Measurements from ENCODE around the gene HOXB3. TPM values are rescaled to one million over a fixed set of nuclear protein-coding genes. Genes with fewer than 3 reads are reported as not detected.
A peak's percentile ranks its signal among the peaks of the same experiment; 100 is the strongest.

Gene HOXB3
- total RNA-seq, 4 donors from 2014 or later: 37.0 to 89.3 (median 65.4) TPM

- Histone ChIP-seq H3K27ac (no peak overlapping the region), H3K9me3 (no peaks in the 10 kb centered on the region), H3K36me3 (no peaks in the 10 kb centered on the region), H3K4me3 (no peak overlapping the region), H3K27me3 (no peaks in the 10 kb centered on the region), H3K4me1 (peaks cover 0 to 9% (median 2%) of the 10 kb centered on the region in 4 donors)
- DNase-seq: no peak
- TF ChIP-seq POLR2A (IDR thresholded peaks at IDR 0.05) (no peak), CTCF (IDR thresholded peaks at IDR 0.05) (no peak)
Measured at GRCh38 chr17:48502901-48503300, 87.1 kb downstream of the HOXB3 start.

- Histone ChIP-seq H3K4me1 (peaks cover 0 to 9% (median 2%) of the 10 kb centered on the region in 4 donors), H3K4me3 (no peak overlapping the region), H3K27ac (no peak overlapping the region), H3K27me3 (no peaks in the 10 kb centered on the region), H3K9me3 (no peaks in the 10 kb centered on the region), H3K36me3 (no peaks in the 10 kb centered on the region)
- TF ChIP-seq CTCF (IDR thresholded peaks at IDR 0.05) (no peak), POLR2A (IDR thresholded peaks at IDR 0.05) (no peak)
- DNase-seq: no peak
Measured at GRCh38 chr17:48502312-48502711, 87.7 kb downstream of the HOXB3 start.

- Histone ChIP-seq H3K4me1 (peaks cover 0 to 5% (median 2%) of the 10 kb centered on the region in 4 donors), H3K27me3 (no peaks in the 10 kb centered on the region), H3K27ac (peak overlapping the region in 2 of 4 donors; percentile 19 to 23), H3K4me3 (no peak overlapping the region), H3K9me3 (no peaks in the 10 kb centered on the region), H3K36me3 (no peaks in the 10 kb centered on the region)
- TF ChIP-seq POLR2A (IDR thresholded peaks at IDR 0.05): no peak
- peak in 3 of 6 experiments; percentile 13 to 35 (median 30) for TF ChIP-seq CTCF (IDR thresholded peaks at IDR 0.05)
- DNase-seq: no peak
Measured at GRCh38 chr17:48500435-48501426, 89.3 kb downstream of the HOXB3 start.

GRCh38 chr17:48499735-48500434 is 90.2 kb downstream of the HOXB3 start:
- no peak for DNase-seq
- no peak for TF ChIP-seq POLR2A (IDR thresholded peaks at IDR 0.05)
- no peak for TF ChIP-seq CTCF (IDR thresholded peaks at IDR 0.05)
- Histone ChIP-seq H3K36me3 (no peaks in the 10 kb centered on the region), H3K27me3 (no peaks in the 10 kb centered on the region), H3K27ac (peak overlapping the region in 1 of 4 donors; percentile 19), H3K4me1 (no peaks in the 10 kb centered on the region), H3K9me3 (no peaks in the 10 kb centered on the region), H3K4me3 (no peak overlapping the region)

- Histone ChIP-seq H3K27ac (no peak overlapping the region), H3K36me3 (no peaks in the 10 kb centered on the region), H3K9me3 (no peaks in the 10 kb centered on the region), H3K4me1 (no peaks in the 10 kb centered on the region), H3K4me3 (no peak overlapping the region), H3K27me3 (no peaks in the 10 kb centered on the region)
- TF ChIP-seq POLR2A (IDR thresholded peaks at IDR 0.05) (no peak), CTCF (IDR thresholded peaks at IDR 0.05) (no peak)
- DNase-seq: no peak
Measured at GRCh38 chr17:48499248-48499647, 90.8 kb downstream of the HOXB3 start.

Small RNA genes within 50 kb of the gene (small RNA-seq; reads per million reads assigned to genes)
- gene MIR196A1: 12.4 to 44.4 reads per million in 2 donors

Other genes with a start within 250 kb of the HOXB3 start
- gene SKAP1, start 160.0 kb downstream of the HOXB3 start, total RNA-seq: 10 to 100 TPM in 1 of 4 donors, 1 to 10 TPM in 3; 3.1 to 17.3 (median 6.5) TPM
- not detected for gene HOXB1, start 59.2 kb downstream of the HOXB3 start, total RNA-seq
- 1 to 10 TPM; 1.4 to 9.6 (median 4.1) TPM for gene HOXB2, start 45.1 kb downstream of the HOXB3 start, total RNA-seq
- 1 to 10 TPM; 1.8 to 6.6 (median 5.1) TPM for gene HOXB4, start 11.9 kb downstream of the HOXB3 start, total RNA-seq
- gene HOXB5, start 3.5 kb upstream of the HOXB3 start, total RNA-seq: 10 to 100 TPM in 3 of 4 donors, 1 to 10 TPM in 1; 7.7 to 22.5 (median 15.0) TPM
- gene HOXB6, start 14.7 kb upstream of the HOXB3 start, total RNA-seq: 10 to 100 TPM; 34.3 to 98.4 (median 66.7) TPM
- 10 to 100 TPM; 10.7 to 22.8 (median 19.0) TPM for gene HOXB7, start 20.8 kb upstream of the HOXB3 start, total RNA-seq
- gene HOXB8, start 25.1 kb upstream of the HOXB3 start, total RNA-seq: 10 to 100 TPM in 3 of 4 donors, 1 to 10 TPM in 1; 1.8 to 21.2 (median 14.9) TPM
- 10 to 100 TPM; 13.7 to 47.5 (median 24.9) TPM for gene HOXB9, start 36.1 kb upstream of the HOXB3 start, total RNA-seq
- not detected for gene PRAC1, start 132.3 kb upstream of the HOXB3 start, total RNA-seq
- gene PRAC2, start 132.9 kb upstream of the HOXB3 start, total RNA-seq: not detected
- gene HOXB13, start 138.5 kb upstream of the HOXB3 start, total RNA-seq: under 1 TPM in 1 of 4 donors, not detected in 3; 0.54 TPM
- gene TTLL6, start 227.0 kb upstream of the HOXB3 start, total RNA-seq: 1 to 10 TPM in 3 of 4 donors, not detected in 1; 1.1 to 7.5 (median 1.5) TPM
- gene CALCOCO2, start 240.8 kb upstream of the HOXB3 start, total RNA-seq: 100 to 1,000 TPM; 124 to 334 (median 163) TPM

All from Peyer's patch (tissue), 4 donors.